ENCODE data around the gene AP4B1.

AP4B1 gene

DNA sequence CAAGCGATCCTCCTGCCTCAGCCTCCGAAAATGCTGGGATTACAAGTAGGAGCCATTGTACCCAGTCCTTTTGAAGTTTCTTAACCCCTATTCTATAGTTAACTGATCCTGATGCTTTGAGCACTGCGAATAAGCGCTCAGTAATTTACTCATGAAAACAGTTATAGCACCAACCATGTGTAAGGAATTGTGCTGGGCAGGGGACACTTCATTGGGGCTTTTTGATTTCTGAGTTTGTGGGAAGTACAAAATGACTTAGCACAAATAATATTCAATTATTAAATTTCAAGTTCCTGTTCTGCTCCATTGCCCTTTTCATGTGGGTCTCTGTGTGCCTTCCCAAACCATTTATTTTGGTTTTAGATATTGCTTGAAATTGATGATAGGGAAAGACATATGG lies 18.4 kb upstream of the AP4B1 start (continued):
- TF ChIP-seq, protein P1, sequence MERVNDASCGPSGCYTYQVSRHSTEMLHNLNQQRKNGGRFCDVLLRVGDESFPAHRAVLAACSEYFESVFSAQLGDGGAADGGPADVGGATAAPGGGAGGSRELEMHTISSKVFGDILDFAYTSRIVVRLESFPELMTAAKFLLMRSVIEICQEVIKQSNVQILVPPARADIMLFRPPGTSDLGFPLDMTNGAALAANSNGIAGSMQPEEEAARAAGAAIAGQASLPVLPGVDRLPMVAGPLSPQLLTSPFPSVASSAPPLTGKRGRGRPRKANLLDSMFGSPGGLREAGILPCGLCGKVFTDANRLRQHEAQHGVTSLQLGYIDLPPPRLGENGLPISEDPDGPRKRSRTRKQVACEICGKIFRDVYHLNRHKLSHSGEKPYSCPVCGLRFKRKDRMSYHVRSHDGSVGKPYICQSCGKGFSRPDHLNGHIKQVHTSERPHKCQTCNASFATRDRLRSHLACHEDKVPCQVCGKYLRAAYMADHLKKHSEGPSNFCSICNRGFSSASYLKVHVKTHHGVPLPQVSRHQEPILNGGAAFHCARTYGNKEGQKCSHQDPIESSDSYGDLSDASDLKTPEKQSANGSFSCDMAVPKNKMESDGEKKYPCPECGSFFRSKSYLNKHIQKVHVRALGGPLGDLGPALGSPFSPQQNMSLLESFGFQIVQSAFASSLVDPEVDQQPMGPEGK (CRISPR knock-in tag; IDR thresholded peaks at IDR 0.05; ENCODE audit: borderline replicate concordance) = no peak
- TF ChIP-seq ZNF565 (CRISPR knock-in tag; conservative IDR thresholded peaks at IDR 0.05; ENCODE audit: low read depth) (no peak), ZFP3 (CRISPR knock-in tag; IDR thresholded peaks at IDR 0.05) (no peak), PPARA (CRISPR knock-in tag; IDR thresholded peaks at IDR 0.05; ENCODE audit: borderline replicate concordance) (no peak)

GRCh38 chr1:113918243-113918642 lies 13.6 kb upstream of the AP4B1 start:
- TF ChIP-seq, protein P2, sequence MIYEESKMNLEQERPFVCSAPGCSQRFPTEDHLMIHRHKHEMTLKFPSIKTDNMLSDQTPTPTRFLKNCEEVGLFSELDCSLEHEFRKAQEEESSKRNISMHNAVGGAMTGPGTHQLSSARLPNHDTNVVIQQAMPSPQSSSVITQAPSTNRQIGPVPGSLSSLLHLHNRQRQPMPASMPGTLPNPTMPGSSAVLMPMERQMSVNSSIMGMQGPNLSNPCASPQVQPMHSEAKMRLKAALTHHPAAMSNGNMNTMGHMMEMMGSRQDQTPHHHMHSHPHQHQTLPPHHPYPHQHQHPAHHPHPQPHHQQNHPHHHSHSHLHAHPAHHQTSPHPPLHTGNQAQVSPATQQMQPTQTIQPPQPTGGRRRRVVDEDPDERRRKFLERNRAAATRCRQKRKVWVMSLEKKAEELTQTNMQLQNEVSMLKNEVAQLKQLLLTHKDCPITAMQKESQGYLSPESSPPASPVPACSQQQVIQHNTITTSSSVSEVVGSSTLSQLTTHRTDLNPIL (CRISPR knock-in tag; IDR thresholded peaks at IDR 0.05; ENCODE audit: low read depth) = no peak
- TF ChIP-seq ZNF70 (CRISPR knock-in tag; IDR thresholded peaks at IDR 0.05) (no peak), ZFP30 (CRISPR knock-in tag; IDR thresholded peaks at IDR 0.05) (no peak), ZNF565 (CRISPR knock-in tag; conservative IDR thresholded peaks at IDR 0.05; ENCODE audit: low read depth) (no peak), TOX (CRISPR knock-in tag; IDR thresholded peaks at IDR 0.05; ENCODE audit: borderline replicate concordance) (no peak), RARB (CRISPR knock-in tag; IDR thresholded peaks at IDR 0.05) (no peak), ARNTL (CRISPR knock-in tag; IDR thresholded peaks at IDR 0.05; ENCODE audit: borderline replicate concordance, low read depth) (no peak), OSR1 (CRISPR knock-in tag; IDR thresholded peaks at IDR 0.05) (no peak), PPARA (CRISPR knock-in tag; IDR thresholded peaks at IDR 0.05; ENCODE audit: borderline replicate concordance) (no peak), TCF4 (CRISPR knock-in tag; IDR thresholded peaks at IDR 0.05; ENCODE audit: borderline replicate concordance) (no peak), SNAI2 (CRISPR knock-in tag; IDR thresholded peaks at IDR 0.05) (no peak), GLIS3 (CRISPR knock-in tag; IDR thresholded peaks at IDR 0.05) (no peak), CSRNP3 (CRISPR knock-in tag; IDR thresholded peaks at IDR 0.05) (no peak)
- TF ChIP-seq, protein P3, sequence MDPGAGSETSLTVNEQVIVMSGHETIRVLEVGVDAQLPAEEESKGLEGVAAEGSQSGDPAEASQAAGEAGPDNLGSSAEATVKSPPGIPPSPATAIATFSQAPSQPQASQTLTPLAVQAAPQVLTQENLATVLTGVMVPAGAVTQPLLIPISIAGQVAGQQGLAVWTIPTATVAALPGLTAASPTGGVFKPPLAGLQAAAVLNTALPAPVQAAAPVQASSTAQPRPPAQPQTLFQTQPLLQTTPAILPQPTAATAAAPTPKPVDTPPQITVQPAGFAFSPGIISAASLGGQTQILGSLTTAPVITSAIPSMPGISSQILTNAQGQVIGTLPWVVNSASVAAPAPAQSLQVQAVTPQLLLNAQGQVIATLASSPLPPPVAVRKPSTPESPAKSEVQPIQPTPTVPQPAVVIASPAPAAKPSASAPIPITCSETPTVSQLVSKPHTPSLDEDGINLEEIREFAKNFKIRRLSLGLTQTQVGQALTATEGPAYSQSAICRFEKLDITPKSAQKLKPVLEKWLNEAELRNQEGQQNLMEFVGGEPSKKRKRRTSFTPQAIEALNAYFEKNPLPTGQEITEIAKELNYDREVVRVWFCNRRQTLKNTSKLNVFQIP (CRISPR knock-in tag; IDR thresholded peaks at IDR 0.05; ENCODE audit: borderline replicate concordance, low read depth) = no peak
- no peak for ATAC-seq

DNA sequence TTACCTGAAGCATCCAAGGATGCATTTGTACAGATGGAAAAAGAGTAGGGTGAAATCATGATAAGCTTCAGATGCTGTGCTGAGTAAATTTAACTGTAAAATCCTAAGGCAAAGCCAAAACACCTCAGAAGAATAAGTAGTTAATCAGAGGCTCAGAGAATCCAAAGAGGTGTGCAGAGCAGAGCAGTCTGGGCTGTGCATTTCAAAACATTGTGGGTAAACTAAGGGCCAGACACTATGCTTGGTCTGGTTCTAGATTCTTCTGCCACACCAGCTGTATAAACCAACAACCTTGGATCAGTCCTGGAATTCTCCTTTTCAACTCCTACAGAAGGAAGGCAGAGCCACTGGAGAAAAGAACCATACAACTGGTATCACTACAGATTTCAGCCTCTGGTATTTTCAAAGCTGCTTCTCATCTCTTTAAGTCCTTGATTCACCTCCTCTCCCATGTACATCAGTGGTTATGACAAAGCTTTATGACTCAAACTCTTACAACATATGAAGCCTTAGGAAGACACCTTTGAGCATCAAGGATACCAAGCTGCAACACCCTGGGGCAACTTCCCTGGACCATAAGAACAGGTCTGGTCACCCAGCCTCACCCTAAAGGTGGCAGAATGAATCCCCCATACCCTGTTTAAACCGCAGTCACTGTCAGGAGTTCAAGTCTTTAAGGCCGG lies 12.9 kb upstream of the AP4B1 start:
- no peak for ATAC-seq
- TF ChIP-seq, protein P3 (CRISPR knock-in tag; IDR thresholded peaks at IDR 0.05; ENCODE audit: borderline replicate concordance, low read depth) = no peak
- TF ChIP-seq ZNF70 (CRISPR knock-in tag; IDR thresholded peaks at IDR 0.05) (no peak), BACH2 (CRISPR knock-in tag; IDR thresholded peaks at IDR 0.05; ENCODE audit: borderline replicate concordance) (no peak), OSR1 (CRISPR knock-in tag; IDR thresholded peaks at IDR 0.05) (no peak), TOX (CRISPR knock-in tag; IDR thresholded peaks at IDR 0.05; ENCODE audit: borderline replicate concordance) (no peak), ISL1 (CRISPR knock-in tag; IDR thresholded peaks at IDR 0.05) (no peak), TCF4 (CRISPR knock-in tag; IDR thresholded peaks at IDR 0.05; ENCODE audit: borderline replicate concordance) (no peak), ZC3H10 (CRISPR knock-in tag; IDR thresholded peaks at IDR 0.05) (no peak), ZFP30 (CRISPR knock-in tag; IDR thresholded peaks at IDR 0.05) (no peak)

DNA sequence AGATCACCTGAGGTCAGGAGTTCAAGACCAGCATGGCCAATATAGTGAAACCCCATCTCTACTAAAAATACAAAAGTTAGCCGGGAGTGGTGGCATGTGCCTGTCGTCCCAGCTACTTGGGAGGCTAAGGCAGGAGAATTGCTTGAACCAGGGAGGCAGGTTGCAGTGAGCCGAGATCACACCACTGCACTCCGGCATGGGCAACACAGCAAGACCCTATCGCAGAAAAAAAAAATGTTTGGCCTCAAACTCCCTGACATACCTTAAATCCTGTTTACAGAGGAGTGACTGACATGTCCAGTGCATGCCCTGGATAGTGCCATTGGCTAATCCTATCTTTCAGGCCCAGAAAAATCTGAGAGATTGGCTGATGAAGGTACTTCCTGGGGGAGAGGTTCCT lies 12.4 kb upstream of the AP4B1 start:
- no peak for ATAC-seq
- TF ChIP-seq SNAI2 (CRISPR knock-in tag; IDR thresholded peaks at IDR 0.05) = no peak
- no peak for TF ChIP-seq ZNF565 (CRISPR knock-in tag; conservative IDR thresholded peaks at IDR 0.05; ENCODE audit: low read depth)
- no peak for TF ChIP-seq CSDC2 (CRISPR knock-in tag; IDR thresholded peaks at IDR 0.05)
- no peak for TF ChIP-seq PPARA (CRISPR knock-in tag; IDR thresholded peaks at IDR 0.05; ENCODE audit: borderline replicate concordance)
- TF ChIP-seq OSR1 (CRISPR knock-in tag; IDR thresholded peaks at IDR 0.05) = no peak
- TF ChIP-seq, protein P3 (CRISPR knock-in tag; IDR thresholded peaks at IDR 0.05; ENCODE audit: borderline replicate concordance, low read depth) = no peak
- no peak for TF ChIP-seq GLIS3 (CRISPR knock-in tag; IDR thresholded peaks at IDR 0.05)
- TF ChIP-seq ZNF8 (CRISPR knock-in tag; IDR thresholded peaks at IDR 0.05) = no peak
- no peak for TF ChIP-seq RARB (CRISPR knock-in tag; IDR thresholded peaks at IDR 0.05)
- no peak for TF ChIP-seq ZC3H10 (CRISPR knock-in tag; IDR thresholded peaks at IDR 0.05)
- TF ChIP-seq, protein P2 (CRISPR knock-in tag; IDR thresholded peaks at IDR 0.05; ENCODE audit: low read depth) = no peak

Data from SK-N-SH treated with all-trans-retinoic acid at 6 μM for 48 hours (cell line).